Mesothelial cell of epicardium (in vitro differentiated cells): Measurements from ENCODE around the gene PYGO1. TPM values are rescaled to one million over a fixed set of nuclear protein-coding genes. Genes with fewer than 3 reads are reported as not detected.
A peak's percentile ranks its signal among the peaks of the same experiment; 100 is the strongest.

Source experiments
- DNase-seq, 2 experiments: peaks; one replicate each; pipeline ENCODE4 v3.0.0; 2021; ENCODE audit warnings: low spot score in 2 of 2; ENCODE audit not compliant: unreplicated experiment in 2 of 2
- H3K27ac Mint-ChIP-seq: 2 replicates; pipeline ENCODE4 v1.8.0; 2021; ENCODE audit warnings: mixed read lengths
- H3K27me3 Mint-ChIP-seq: 2 replicates; pipeline ENCODE4 v1.8.0; 2021; ENCODE audit warnings: low read depth, mixed read lengths
- H3K36me3 Mint-ChIP-seq: 2 replicates; pipeline ENCODE4 v1.8.0; 2021; ENCODE audit warnings: mixed read lengths
- H3K4me1 Mint-ChIP-seq: 2 replicates; pipeline ENCODE4 v1.8.0; 2021; ENCODE audit warnings: mixed read lengths
- H3K4me3 Mint-ChIP-seq: 2 replicates; pipeline ENCODE4 v1.8.0; 2021; ENCODE audit warnings: mild to moderate bottlenecking, moderate library complexity, mixed read lengths
- H3K9me3 Mint-ChIP-seq: 2 replicates; pipeline ENCODE4 v1.8.0; 2021; ENCODE audit warnings: mixed read lengths
- total RNA-seq: library from RNA; stranded (reverse); gene quantifications from 3 replicates; pipeline ENCODE4 v1.2.1, GENCODE V29; 2021
- TF ChIP-seq, protein P1 (sequence below): fragments of 200-600 bp; sonication (generic); IDR thresholded peaks from one replicate; pipeline ENCODE4 v1.5.0; 2021; ENCODE audit warnings: antibody characterized with exemption; ENCODE audit not compliant: unreplicated experiment

The PYGO1 gene
- total RNA-seq, 1 donor from 2014 or later = 30.6 TPM

DNA sequence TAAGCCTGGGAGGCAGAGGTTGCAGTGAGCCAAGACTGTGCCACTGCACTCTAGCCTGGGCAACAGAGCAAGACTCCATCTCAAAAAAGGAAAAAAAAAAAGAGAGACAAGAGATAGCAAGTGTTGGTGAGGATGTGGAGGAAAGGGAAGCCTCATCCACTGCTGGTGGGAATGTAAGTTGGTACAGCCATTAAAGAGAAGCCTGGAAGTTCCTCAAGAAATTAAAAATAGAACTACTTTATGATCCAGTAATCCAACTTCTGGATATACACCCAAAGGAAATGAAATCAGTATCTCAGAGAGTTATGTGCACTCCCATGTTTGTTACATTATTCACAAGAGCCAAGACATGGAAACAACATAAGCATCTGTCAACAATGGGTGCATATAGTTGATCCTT is 14.9 kb downstream of the PYGO1 start:
- Mint-ChIP-seq H3K27ac (no peak overlapping the region), H3K36me3 (peaks cover 31% of the 10 kb centered on the region), H3K27me3 (no peaks in the 10 kb centered on the region), H3K4me3 (no peak overlapping the region), H3K9me3 (peaks cover 19% of the 10 kb centered on the region), H3K4me1 (peaks cover 8% of the 10 kb centered on the region)
- DNase-seq = no peak
- TF ChIP-seq, protein P1, sequence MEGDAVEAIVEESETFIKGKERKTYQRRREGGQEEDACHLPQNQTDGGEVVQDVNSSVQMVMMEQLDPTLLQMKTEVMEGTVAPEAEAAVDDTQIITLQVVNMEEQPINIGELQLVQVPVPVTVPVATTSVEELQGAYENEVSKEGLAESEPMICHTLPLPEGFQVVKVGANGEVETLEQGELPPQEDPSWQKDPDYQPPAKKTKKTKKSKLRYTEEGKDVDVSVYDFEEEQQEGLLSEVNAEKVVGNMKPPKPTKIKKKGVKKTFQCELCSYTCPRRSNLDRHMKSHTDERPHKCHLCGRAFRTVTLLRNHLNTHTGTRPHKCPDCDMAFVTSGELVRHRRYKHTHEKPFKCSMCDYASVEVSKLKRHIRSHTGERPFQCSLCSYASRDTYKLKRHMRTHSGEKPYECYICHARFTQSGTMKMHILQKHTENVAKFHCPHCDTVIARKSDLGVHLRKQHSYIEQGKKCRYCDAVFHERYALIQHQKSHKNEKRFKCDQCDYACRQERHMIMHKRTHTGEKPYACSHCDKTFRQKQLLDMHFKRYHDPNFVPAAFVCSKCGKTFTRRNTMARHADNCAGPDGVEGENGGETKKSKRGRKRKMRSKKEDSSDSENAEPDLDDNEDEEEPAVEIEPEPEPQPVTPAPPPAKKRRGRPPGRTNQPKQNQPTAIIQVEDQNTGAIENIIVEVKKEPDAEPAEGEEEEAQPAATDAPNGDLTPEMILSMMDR = no peak

DNA sequence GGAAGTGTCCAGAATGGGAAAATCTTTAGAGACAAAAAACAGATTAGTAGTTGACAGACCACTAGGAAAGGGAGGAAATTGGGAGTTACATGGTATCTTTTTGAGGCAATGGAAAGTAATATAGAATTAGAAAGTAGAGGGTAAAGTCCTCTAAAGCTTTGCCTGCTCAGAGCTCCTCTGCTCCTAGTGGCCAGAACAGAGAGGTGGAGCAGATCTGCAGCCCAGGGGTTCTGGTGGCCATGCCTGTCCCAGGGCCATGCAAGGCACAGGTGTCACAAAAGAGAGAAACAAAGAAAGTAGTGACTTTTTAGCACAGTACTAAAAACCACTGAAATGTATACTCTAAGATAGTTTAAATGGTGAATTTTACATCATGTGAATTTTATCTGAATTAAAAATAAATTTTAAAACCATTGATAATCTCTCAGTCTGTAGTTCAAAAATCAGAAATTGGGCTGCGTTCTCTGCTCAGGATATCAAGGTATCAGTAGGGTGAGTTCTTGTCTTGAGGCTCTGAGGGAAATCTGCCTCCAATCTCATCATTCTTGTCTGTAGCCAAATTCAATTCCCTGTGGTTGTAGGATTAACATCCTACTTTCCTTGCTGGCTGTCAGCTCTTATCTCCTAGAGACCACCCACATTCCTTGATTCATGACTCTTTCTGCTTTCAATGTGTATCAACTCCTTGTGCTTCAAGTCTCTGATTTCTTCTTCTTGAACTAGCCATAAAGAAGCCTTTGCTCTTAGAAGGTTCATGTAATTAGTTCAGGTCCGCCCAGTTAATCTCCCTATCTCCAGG is 23.6 kb downstream of the PYGO1 start:
- Mint-ChIP-seq H3K9me3 (peaks cover 50% of the 10 kb centered on the region), H3K36me3 (peaks cover 57% of the 10 kb centered on the region), H3K27ac (no peak overlapping the region), H3K4me3 (no peak overlapping the region), H3K4me1 (no peaks in the 10 kb centered on the region), H3K27me3 (no peaks in the 10 kb centered on the region)
- DNase-seq = no peak
- TF ChIP-seq, protein P1 = no peak

DNA sequence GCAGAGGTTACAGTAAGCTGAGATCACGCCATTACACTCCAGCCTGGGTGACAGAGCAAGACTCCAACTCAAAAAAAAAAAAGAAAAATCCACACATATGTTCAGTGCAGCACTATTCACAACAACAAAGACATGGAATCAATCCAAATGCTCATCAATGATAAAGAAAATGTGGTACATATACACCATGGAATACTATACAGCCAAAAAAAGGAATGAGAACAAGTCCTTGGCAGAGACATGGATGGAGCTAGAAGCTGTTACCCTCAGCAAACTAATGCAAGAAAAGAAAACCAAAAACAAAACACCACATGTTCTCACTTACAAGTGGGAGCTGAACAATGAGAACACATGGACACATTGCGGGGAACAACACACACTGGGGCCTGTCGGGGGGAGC is 25.5 kb downstream of the PYGO1 start:
- Mint-ChIP-seq H3K36me3 (peaks cover 59% of the 10 kb centered on the region), H3K4me1 (no peaks in the 10 kb centered on the region), H3K27ac (no peak overlapping the region), H3K27me3 (no peaks in the 10 kb centered on the region), H3K9me3 (peaks cover 50% of the 10 kb centered on the region), H3K4me3 (no peak overlapping the region)
- TF ChIP-seq, protein P1 = no peak
- no peak for DNase-seq

DNA sequence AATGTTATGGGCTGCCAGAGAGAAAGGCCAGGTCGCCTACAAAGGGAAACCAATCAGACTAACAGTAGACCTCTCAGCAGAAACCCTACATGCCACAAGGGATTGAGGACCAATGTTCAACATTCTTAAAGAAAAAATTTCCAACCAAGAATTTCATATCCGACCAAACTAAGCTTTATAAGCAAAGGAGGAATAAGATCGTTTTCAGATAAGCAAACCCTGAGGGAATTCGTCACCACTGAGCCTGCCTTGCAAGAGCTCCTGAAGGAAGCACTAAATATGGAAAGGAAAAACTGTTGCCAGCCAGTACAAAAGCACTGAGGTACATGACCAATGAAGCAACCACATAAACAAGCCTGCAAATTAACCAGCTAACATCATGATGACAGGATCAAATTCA is 33.1 kb downstream of the PYGO1 start:
- Mint-ChIP-seq H3K27me3 (no peaks in the 10 kb centered on the region), H3K36me3 (peaks cover 53% of the 10 kb centered on the region), H3K4me3 (no peak overlapping the region), H3K27ac (no peak overlapping the region), H3K9me3 (peaks cover 34% of the 10 kb centered on the region), H3K4me1 (peaks cover 5% of the 10 kb centered on the region)
- no peak for DNase-seq
- TF ChIP-seq, protein P1 = no peak

DNA sequence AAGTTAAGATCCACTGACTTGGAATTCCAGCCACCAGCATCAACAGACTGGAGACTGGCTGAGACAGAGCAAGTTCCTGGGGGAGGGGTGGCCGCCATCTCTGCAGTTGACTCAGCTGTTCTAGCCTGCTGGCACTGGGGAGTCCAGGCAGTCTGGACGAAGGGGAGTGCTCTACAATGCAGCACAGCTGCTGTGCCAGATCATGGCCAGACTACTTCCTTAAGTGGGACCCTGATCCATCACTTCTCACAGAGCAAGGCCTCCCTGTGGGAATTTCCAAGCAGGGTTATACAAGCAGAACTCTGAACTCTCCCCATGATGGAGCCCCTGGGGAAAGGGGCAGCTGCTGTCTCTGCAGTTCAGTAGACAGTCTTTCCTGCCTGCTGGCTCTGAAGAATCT is 35.2 kb downstream of the PYGO1 start:
- Mint-ChIP-seq H3K27me3 (no peaks in the 10 kb centered on the region), H3K36me3 (peaks cover 55% of the 10 kb centered on the region), H3K27ac (peak overlapping the region; percentile 47), H3K4me3 (no peak overlapping the region), H3K4me1 (peaks cover 5% of the 10 kb centered on the region), H3K9me3 (peaks cover 39% of the 10 kb centered on the region)
- no peak for DNase-seq
- TF ChIP-seq, protein P1 = no peak
